Hepatocyte (in vitro differentiated cells): ENCODE measurements around the gene STK32C. TPM values are rescaled to one million over a fixed set of nuclear protein-coding genes. Genes with fewer than 3 reads are reported as not detected.

ENCODE experiments used
- DNase-seq: peaks from one replicate; pipeline ENCODE4 v3.0.0-alpha.2; 2016; ENCODE audit warnings: low spot score
- H2AFZ ChIP-seq: fragments of 200-600 bp; sonication (generic); 2 replicates; pipeline ENCODE4 v1.6.0; 2016; ENCODE audit warnings: antibody characterized with exemption, mild to moderate bottlenecking
- H3K27ac ChIP-seq: fragments of 200-600 bp; sonication (generic); 2 replicates; pipeline ENCODE4 v1.5.1; 2016; ENCODE audit warnings: mild to moderate bottlenecking
- H3K27me3 ChIP-seq: fragments of 200-600 bp; sonication (generic); 2 replicates; pipeline ENCODE4 v1.6.1; 2016
- H3K36me3 ChIP-seq: fragments of 200-600 bp; sonication (generic); replicated peaks from 2 replicates; pipeline ENCODE4 v1.5.1; 2016; ENCODE audit warnings: low read depth; ENCODE audit not compliant: insufficient read depth
- H3K4me1 ChIP-seq: fragments of 200-600 bp; sonication (generic); 2 replicates; pipeline ENCODE4 v1.5.1; 2016; ENCODE audit warnings: mild to moderate bottlenecking, moderate library complexity; ENCODE audit not compliant: insufficient read depth
- H3K4me2 ChIP-seq: fragments of 200-600 bp; sonication (generic); 2 replicates; pipeline ENCODE4 v1.6.0; 2016
- H3K4me3 ChIP-seq: fragments of 200-600 bp; sonication (generic); 2 replicates; pipeline ENCODE4 v1.5.1; 2016; ENCODE audit warnings: mild to moderate bottlenecking
- H3K79me2 ChIP-seq: fragments of 200-600 bp; sonication (generic); 2 replicates; pipeline ENCODE4 v1.6.0; 2017; ENCODE audit warnings: mild to moderate bottlenecking
- H3K9me2 ChIP-seq: fragments of 200-600 bp; sonication (generic); replicated peaks from 2 replicates; pipeline ENCODE4 v1.6.0; 2017; ENCODE audit warnings: mild to moderate bottlenecking; ENCODE audit not compliant: insufficient read depth
- H3K9me3 ChIP-seq: fragments of 200-600 bp; sonication (generic); 2 replicates; pipeline ENCODE4 v1.5.1; 2016; ENCODE audit warnings: low read depth, mild to moderate bottlenecking
- H4K20me1 ChIP-seq: fragments of 200-600 bp; sonication (generic); 2 replicates; pipeline ENCODE4 v1.6.0; 2016; ENCODE audit warnings: mild to moderate bottlenecking; ENCODE audit not compliant: insufficient read depth, poor library complexity, severe bottlenecking
- EZH2 ChIP-seq: fragments of 200-600 bp; sonication (generic); IDR thresholded peaks from 2 replicates; pipeline ENCODE4 v1.6.1; 2016; ENCODE audit warnings: antibody characterized with exemption, mild to moderate bottlenecking, borderline replicate concordance
- EZH2phosphoT487 ChIP-seq: fragments of 200-600 bp; sonication (generic); IDR thresholded peaks from one replicate; pipeline ENCODE4 v1.6.1; 2018; ENCODE audit warnings: antibody characterized with exemption, mild to moderate bottlenecking, low read depth, moderate library complexity; ENCODE audit not compliant: unreplicated experiment, severe bottlenecking
- WGBS: methylation state at CpG from one replicate; pipeline ENCODE4 v1.1.6; 2016; ENCODE audit warnings: low lambda C conversion rate; ENCODE audit errors: missing lambda C conversion rate; 5-methylcytosine and 5-hydroxymethylcytosine counted together
- polyA plus RNA-seq: library from polyadenylated mRNA; unstranded; fragments of >200 nt; fragmentation: Nextera tagmentation; extraction: Ambion mirVana; gene quantifications from 2 replicates; pipeline ENCODE4 v1.2.1, GENCODE V29; 2016
- total RNA-seq: library from RNA; depleted of rRNA; stranded (reverse); fragments of >200 nt; gene quantifications from 2 replicates; pipeline ENCODE4 v1.2.3, GENCODE V29; 2014
- TF ChIP-seq, protein P1 (sequence below): fragments of 200-600 bp; sonication (generic); IDR thresholded peaks from 2 replicates; pipeline ENCODE4 v1.5.1; 2016; ENCODE audit warnings: antibody characterized with exemption, mild to moderate bottlenecking; ENCODE audit not compliant: poor library complexity

STK32C gene
- total and polyA plus RNA-seq, 2 experiments from 2014 or later: 7.9 to 12.2 TPM

DNA sequence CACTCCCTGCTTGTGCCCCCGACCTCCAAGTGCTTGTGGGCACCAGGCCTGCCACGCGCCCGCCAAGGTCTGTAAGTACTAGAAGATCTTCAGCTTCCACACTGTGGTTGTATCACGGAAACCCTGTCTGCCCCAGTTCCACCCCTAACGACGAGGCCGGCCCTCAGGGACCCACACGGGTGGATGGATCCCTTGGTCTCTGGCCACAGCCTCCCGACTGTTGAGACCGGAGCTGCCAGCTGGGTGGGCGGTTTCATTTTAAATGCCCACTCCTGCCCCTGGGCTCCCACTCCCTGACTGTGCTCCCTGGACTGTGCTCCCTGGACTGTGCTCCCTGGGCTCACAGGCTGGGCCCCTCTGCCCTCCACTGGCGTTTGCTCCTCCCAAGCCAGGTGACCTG is 70.9 kb downstream of the STK32C start:
- Histone ChIP-seq H3K4me2 (no peak overlapping the region), H3K9me3 (no peaks in the 10 kb centered on the region), H3K4me1 (no peaks in the 10 kb centered on the region), H3K27me3 (no peaks in the 10 kb centered on the region), H3K9me2 (no peaks in the 10 kb centered on the region), H3K4me3 (no peak overlapping the region), H3K79me2 (no peaks in the 10 kb centered on the region), H4K20me1 (no peaks in the 10 kb centered on the region), H3K27ac (no peak overlapping the region), H2AFZ (no peak overlapping the region), H3K36me3 (no peaks in the 10 kb centered on the region)
- 90% methylated on average over 13 of the region's 13 CpGs for WGBS
- TF ChIP-seq EZH2 (no peak), EZH2phosphoT487 (no peak)
- TF ChIP-seq, protein P1, sequence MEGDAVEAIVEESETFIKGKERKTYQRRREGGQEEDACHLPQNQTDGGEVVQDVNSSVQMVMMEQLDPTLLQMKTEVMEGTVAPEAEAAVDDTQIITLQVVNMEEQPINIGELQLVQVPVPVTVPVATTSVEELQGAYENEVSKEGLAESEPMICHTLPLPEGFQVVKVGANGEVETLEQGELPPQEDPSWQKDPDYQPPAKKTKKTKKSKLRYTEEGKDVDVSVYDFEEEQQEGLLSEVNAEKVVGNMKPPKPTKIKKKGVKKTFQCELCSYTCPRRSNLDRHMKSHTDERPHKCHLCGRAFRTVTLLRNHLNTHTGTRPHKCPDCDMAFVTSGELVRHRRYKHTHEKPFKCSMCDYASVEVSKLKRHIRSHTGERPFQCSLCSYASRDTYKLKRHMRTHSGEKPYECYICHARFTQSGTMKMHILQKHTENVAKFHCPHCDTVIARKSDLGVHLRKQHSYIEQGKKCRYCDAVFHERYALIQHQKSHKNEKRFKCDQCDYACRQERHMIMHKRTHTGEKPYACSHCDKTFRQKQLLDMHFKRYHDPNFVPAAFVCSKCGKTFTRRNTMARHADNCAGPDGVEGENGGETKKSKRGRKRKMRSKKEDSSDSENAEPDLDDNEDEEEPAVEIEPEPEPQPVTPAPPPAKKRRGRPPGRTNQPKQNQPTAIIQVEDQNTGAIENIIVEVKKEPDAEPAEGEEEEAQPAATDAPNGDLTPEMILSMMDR: no peak
- DNase-seq: no peak

DNA sequence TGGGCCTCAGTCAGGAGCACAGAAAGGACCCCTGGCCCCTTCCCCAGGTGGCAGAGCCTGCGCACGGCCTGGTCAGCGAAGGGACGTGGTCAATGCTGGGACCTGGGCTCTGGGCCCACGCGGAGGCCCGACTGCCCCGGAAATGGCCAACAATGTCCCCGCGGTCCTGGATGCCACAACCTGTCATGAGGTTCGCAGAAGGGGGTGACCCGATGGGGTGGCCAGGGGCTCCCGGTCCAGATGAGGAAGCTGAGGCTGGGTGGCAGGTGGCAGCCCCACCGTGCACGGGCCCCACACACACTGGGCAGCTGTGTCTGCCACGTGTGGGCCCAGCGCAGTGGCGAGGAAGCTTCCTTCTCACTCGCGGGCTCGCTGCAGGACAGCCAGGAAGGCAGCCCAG is 71.6 kb downstream of the STK32C start:
- no peak overlapping the region for H3K4me2 ChIP-seq
- no peak overlapping the region for H2AFZ ChIP-seq
- no peaks in the 10 kb centered on the region for H3K9me3 ChIP-seq
- no peaks in the 10 kb centered on the region for H3K9me2 ChIP-seq
- WGBS: 96% methylated on average over 21 of the region's 21 CpGs
- H3K79me2 ChIP-seq: no peaks in the 10 kb centered on the region
- no peaks in the 10 kb centered on the region for H4K20me1 ChIP-seq
- no peaks in the 10 kb centered on the region for H3K27me3 ChIP-seq
- no peak overlapping the region for H3K4me3 ChIP-seq
- no peak overlapping the region for H3K27ac ChIP-seq
- H3K36me3 ChIP-seq: no peaks in the 10 kb centered on the region
- no peak for DNase-seq
- TF ChIP-seq, protein P1: no peak
- TF ChIP-seq EZH2: no peak
- H3K4me1 ChIP-seq: no peaks in the 10 kb centered on the region

- H3K27ac ChIP-seq: no peak overlapping the region
- H3K27me3 ChIP-seq: no peaks in the 10 kb centered on the region
- no peak overlapping the region for H3K4me2 ChIP-seq
- H3K4me3 ChIP-seq: no peak overlapping the region
- H4K20me1 ChIP-seq: no peaks in the 10 kb centered on the region
- no peaks in the 10 kb centered on the region for H3K79me2 ChIP-seq
- TF ChIP-seq EZH2phosphoT487 (no peak), EZH2 (no peak)
- TF ChIP-seq, protein P1: no peak
- H3K36me3 ChIP-seq: no peaks in the 10 kb centered on the region
- DNase-seq: no peak
- no peaks in the 10 kb centered on the region for H3K9me2 ChIP-seq
- H3K9me3 ChIP-seq: no peaks in the 10 kb centered on the region
- 89% methylated on average over 6 of the region's 6 CpGs for WGBS
- no peak overlapping the region for H2AFZ ChIP-seq
- H3K4me1 ChIP-seq: no peaks in the 10 kb centered on the region
These were observed 72.9 kb downstream of the STK32C start for GRCh38 chr10:132234860-132235259.
